Parathyroid adenoma (tissue), 2 donors: ENCODE measurements around the gene STX3.
"Not testable (repeated sequence)": the region's sequence is repeated elsewhere in the genome, so short reads cannot be mapped to it uniquely, and the experiment has no call there.

ENCODE experiments used
- H2AFZ ChIP-seq: fragments of 300-600 bp; sonication (generic); one replicate; pipeline ENCODE4 v1.7.0; 2017; ENCODE audit warnings: antibody characterized with exemption, mild to moderate bottlenecking
- H3K27ac ChIP-seq: fragments of 300-600 bp; sonication (generic); one replicate; pipeline ENCODE4 v1.7.0; 2017
- H3K27me3 ChIP-seq: fragments of 300-600 bp; sonication (generic); one replicate; pipeline ENCODE4 v1.7.0; 2017; ENCODE audit warnings: low read length; ENCODE audit not compliant: control insufficient read depth, insufficient read depth
- H3K36me3 ChIP-seq: fragments of 300-600 bp; sonication (generic); one replicate; pipeline ENCODE4 v1.7.0; 2017; ENCODE audit warnings: low read length; ENCODE audit not compliant: control insufficient read depth, insufficient read depth
- H3K4me1 ChIP-seq: fragments of 300-600 bp; sonication (generic); one replicate; pipeline ENCODE4 v1.7.0; 2017; ENCODE audit warnings: control low read depth
- H3K4me2 ChIP-seq: fragments of 300-600 bp; sonication (generic); one replicate; pipeline ENCODE4 v1.7.0; 2017; ENCODE audit warnings: low read length
- H3K4me3 ChIP-seq: fragments of 300-600 bp; sonication (generic); one replicate; pipeline ENCODE4 v1.7.0; 2017; ENCODE audit warnings: low read depth, low read length
- H3K79me2 ChIP-seq: fragments of 300-600 bp; sonication (generic); one replicate; pipeline ENCODE4 v1.7.0; 2017; ENCODE audit warnings: control low read depth
- H3K9ac ChIP-seq: fragments of 300-600 bp; sonication (generic); one replicate; pipeline ENCODE4 v1.7.0; 2017; ENCODE audit warnings: mild to moderate bottlenecking
- H3K9me3 ChIP-seq: fragments of 300-600 bp; sonication (generic); one replicate; pipeline ENCODE4 v1.7.0; 2017; ENCODE audit warnings: low read length; ENCODE audit not compliant: control insufficient read depth
- CTCF ChIP-seq: fragments of 300-600 bp; sonication (generic); IDR thresholded peaks from one replicate; pipeline ENCODE4 v1.7.0; 2017; ENCODE audit warnings: antibody characterized with exemption, mild to moderate bottlenecking
- donor health status: primary hyperparathyroidism.

The STX3 gene

GRCh38 chr11:59812220-59812619 is 57.0 kb downstream of the STX3 start:
- no peak for TF ChIP-seq CTCF
- H3K27me3 ChIP-seq, result no peaks in the 10 kb centered on the region
- no peaks in the 10 kb centered on the region for H3K4me1 ChIP-seq
- no peaks in the 10 kb centered on the region for H3K9me3 ChIP-seq
- no peak overlapping the region for H3K4me2 ChIP-seq
- no peak overlapping the region for H3K4me3 ChIP-seq
- H2AFZ ChIP-seq, result no peak overlapping the region
- no peaks in the 10 kb centered on the region for H3K36me3 ChIP-seq
- no peaks in the 10 kb centered on the region for H3K79me2 ChIP-seq
- no peak overlapping the region for H3K27ac ChIP-seq
- no peak overlapping the region for H3K9ac ChIP-seq

- Histone ChIP-seq H3K27ac (no peak overlapping the region), H3K4me2 (no peak overlapping the region), H3K9me3 (no peaks in the 10 kb centered on the region), H3K27me3 (no peaks in the 10 kb centered on the region), H2AFZ (no peak overlapping the region), H3K36me3 (no peaks in the 10 kb centered on the region), H3K4me1 (no peaks in the 10 kb centered on the region), H3K9ac (no peak overlapping the region), H3K4me3 (no peak overlapping the region), H3K79me2 (no peaks in the 10 kb centered on the region)
- TF ChIP-seq CTCF, result no peak
These were observed 58.2 kb downstream of the STX3 start for GRCh38 chr11:59813364-59813763.

GRCh38 chr11:59814021-59814420 is 58.8 kb downstream of the STX3 start:
- TF ChIP-seq CTCF, result no peak
- Histone ChIP-seq H3K27ac (no peak overlapping the region), H3K36me3 (no peaks in the 10 kb centered on the region), H3K4me3 (no peak overlapping the region), H3K79me2 (no peaks in the 10 kb centered on the region), H3K9ac (no peak overlapping the region), H3K4me1 (no peaks in the 10 kb centered on the region), H2AFZ (no peak overlapping the region), H3K27me3 (no peaks in the 10 kb centered on the region), H3K9me3 (no peaks in the 10 kb centered on the region), H3K4me2 (no peak overlapping the region)

- Histone ChIP-seq H3K36me3 (no peaks in the 10 kb centered on the region), H2AFZ (no peak overlapping the region), H3K9me3 (no peaks in the 10 kb centered on the region), H3K4me2 (no peak overlapping the region), H3K27me3 (no peaks in the 10 kb centered on the region), H3K4me1 (no peaks in the 10 kb centered on the region), H3K27ac (no peak overlapping the region), H3K4me3 (no peak overlapping the region), H3K9ac (no peak overlapping the region), H3K79me2 (no peaks in the 10 kb centered on the region)
- TF ChIP-seq CTCF, result no peak
These were observed 60.6 kb downstream of the STX3 start for GRCh38 chr11:59815754-59816153.

GRCh38 chr11:59816434-59816833 is 61.3 kb downstream of the STX3 start:
- H3K4me2 ChIP-seq, H2AFZ ChIP-seq, H3K4me1 ChIP-seq, H3K36me3 ChIP-seq, H3K79me2 ChIP-seq, H3K9me3 ChIP-seq, H3K9ac ChIP-seq, H3K27me3 ChIP-seq, H3K4me3 ChIP-seq, H3K27ac ChIP-seq: not testable (repeated sequence)
